Endothelial cell of umbilical vein (primary cell): ENCODE data around the gene ARHGAP31.

Experiments
- CTCF ChIP-seq, 2 donors: IDR thresholded peaks; 1 replicate in 1 of 2; 2 replicates in 1 of 2; pipeline ENCODE4 v1.5.1; 2011; ENCODE audit warnings: low read length in 2 of 2, mild to moderate bottlenecking in 2 of 2, moderate library complexity in 2 of 2, control low read depth in 1 of 2, inconsistent platforms in 1 of 2, low read depth in 1 of 2; ENCODE audit not compliant: insufficient read depth in 1 of 2; ENCODE audit errors: extremely low read depth in 1 of 2
- FOS ChIP-seq: IDR thresholded peaks from 2 replicates; pipeline ENCODE4 v1.6.1; 2011; ENCODE audit warnings: mild to moderate bottlenecking, low read length, moderate library complexity, borderline replicate concordance; ENCODE audit not compliant: insufficient read depth
- MAX ChIP-seq: IDR thresholded peaks from 2 replicates; pipeline ENCODE4 v1.6.1; 2011; ENCODE audit not compliant: insufficient read depth, insufficient read length
- POLR2A ChIP-seq: IDR thresholded peaks from 2 replicates; pipeline ENCODE4 v1.6.1; 2012; ENCODE audit warnings: low read depth, mild to moderate bottlenecking, control low read depth, low read length
- POLR2AphosphoS5 ChIP-seq: IDR thresholded peaks from 2 replicates; pipeline ENCODE4 v1.6.1; 2012; ENCODE audit warnings: low read depth, mild to moderate bottlenecking, control low read depth, low read length, moderate library complexity; ENCODE audit not compliant: insufficient read depth

- TF ChIP-seq CTCF (IDR thresholded peaks at IDR 0.05; ENCODE audit: extremely low read depth in 1 of 2, insufficient read depth in 1 of 2, low read depth in 1 of 2, low read length in 2 of 2), result no peak
- no peak for TF ChIP-seq MAX
- TF ChIP-seq FOS, result no peak
- no peak for TF ChIP-seq POLR2A
- no peak for TF ChIP-seq POLR2AphosphoS5
Observed at GRCh38 chr3:119402791-119403190, 108.6 kb downstream of the ARHGAP31 start.
